H9 (cell line): ENCODE measurements around the gene ZFYVE28. TPM values are rescaled to one million over a fixed set of nuclear protein-coding genes. Genes with fewer than 3 reads are reported as not detected.

Source experiments
- DNase-seq: peaks from one replicate; pipeline ENCODE4 v3.0.0-alpha.2; 2017
- H2AFZ ChIP-seq: one replicate; pipeline ENCODE4 v1.6.1; 2013; ENCODE audit warnings: mild to moderate bottlenecking, low read length, control low read depth, moderate library complexity
- H2AK5ac ChIP-seq: 2 replicates; pipeline ENCODE4 v1.6.1; 2013; ENCODE audit warnings: low read length, control low read depth, mixed read lengths; ENCODE audit not compliant: insufficient read length
- H2BK120ac ChIP-seq: one replicate; pipeline ENCODE4 v1.6.1; 2013; ENCODE audit warnings: low read depth, mild to moderate bottlenecking, low read length, control low read depth, inconsistent platforms; ENCODE audit not compliant: poor library complexity, severe bottlenecking
- H2BK12ac ChIP-seq: 2 replicates; pipeline ENCODE4 v1.6.1; 2013; ENCODE audit warnings: low read length, control low read depth, mixed read lengths, low read depth; ENCODE audit not compliant: insufficient read length
- H2BK15ac ChIP-seq: 2 replicates; pipeline ENCODE4 v1.6.1; 2013; ENCODE audit warnings: low read depth, low read length, control low read depth
- H2BK20ac ChIP-seq: one replicate; pipeline ENCODE4 v1.6.1; 2013; ENCODE audit warnings: low read depth, mild to moderate bottlenecking, low read length, control low read depth, inconsistent platforms; ENCODE audit not compliant: poor library complexity, severe bottlenecking
- H2BK5ac ChIP-seq: 2 replicates; pipeline ENCODE4 v1.6.1; 2013; ENCODE audit warnings: low read length, control low read depth, mixed read lengths; ENCODE audit not compliant: insufficient read length
- H3K14ac ChIP-seq: 2 replicates; pipeline ENCODE4 v1.6.1; 2013; ENCODE audit warnings: low read length, control low read depth; ENCODE audit not compliant: insufficient read depth
- H3K18ac ChIP-seq: 2 replicates; pipeline ENCODE4 v1.6.1; 2013; ENCODE audit warnings: low read depth, mild to moderate bottlenecking, mixed read lengths, low read length, control low read depth; ENCODE audit not compliant: insufficient read length
- H3K23ac ChIP-seq: 2 replicates; pipeline ENCODE4 v1.6.1; 2013; ENCODE audit warnings: low read length, control low read depth, mixed read lengths, low read depth; ENCODE audit not compliant: insufficient read length
- H3K23me2 ChIP-seq: 2 replicates; pipeline ENCODE4 v1.6.1; 2013; ENCODE audit warnings: low read depth, mild to moderate bottlenecking, mixed read lengths, low read length, control low read depth; ENCODE audit not compliant: insufficient read length, poor library complexity, severe bottlenecking
- H3K27ac ChIP-seq: 2 replicates; pipeline ENCODE4 v1.5.1; 2013; ENCODE audit warnings: low read length, control low read depth, mixed read lengths, low read depth; ENCODE audit not compliant: insufficient read length
- H3K27me3 ChIP-seq: 2 replicates; pipeline ENCODE4 v1.6.1; 2013; ENCODE audit warnings: low read length, control low read depth, inconsistent platforms; ENCODE audit not compliant: insufficient read depth
- H3K4ac ChIP-seq: 2 replicates; pipeline ENCODE4 v1.6.1; 2013; ENCODE audit warnings: low read depth, mild to moderate bottlenecking, control low read depth, inconsistent platforms, low read length, moderate library complexity
- H3K4me1 ChIP-seq: 2 replicates; pipeline ENCODE4 v1.6.1; 2013; ENCODE audit warnings: low read length, control low read depth, inconsistent platforms; ENCODE audit not compliant: insufficient read depth
- H3K4me2 ChIP-seq: 2 replicates; pipeline ENCODE4 v1.6.1; 2013; ENCODE audit warnings: low read length, control low read depth, mixed read lengths; ENCODE audit not compliant: insufficient read length, insufficient read depth
- H3K56ac ChIP-seq: 2 replicates; pipeline ENCODE4 v1.6.1; 2013; ENCODE audit warnings: low read depth, mild to moderate bottlenecking, mixed read lengths, low read length, control low read depth; ENCODE audit not compliant: insufficient read length
- H3K79me1 ChIP-seq: 2 replicates; pipeline ENCODE4 v1.6.1; 2013; ENCODE audit warnings: low read depth, mild to moderate bottlenecking, moderate library complexity, low read length, control low read depth, inconsistent platforms; ENCODE audit not compliant: insufficient read depth, poor library complexity, severe bottlenecking
- H3K79me2 ChIP-seq: 2 replicates; pipeline ENCODE4 v1.6.1; 2013; ENCODE audit warnings: low read length, control low read depth, inconsistent platforms; ENCODE audit not compliant: insufficient read depth
- H3K9ac ChIP-seq: 2 replicates; pipeline ENCODE4 v1.6.1; 2013; ENCODE audit warnings: low read length, control low read depth, mixed read lengths; ENCODE audit not compliant: insufficient read length; ENCODE audit errors: extremely low read depth
- H3K9me3 ChIP-seq: one replicate; pipeline ENCODE4 v1.6.1; 2013; ENCODE audit warnings: low read depth, low read length, inconsistent platforms; ENCODE audit not compliant: control insufficient read depth
- H3T11ph ChIP-seq: one replicate; pipeline ENCODE4 v1.6.1; 2013; ENCODE audit warnings: mild to moderate bottlenecking, low read length, control low read depth, inconsistent platforms
- H4K20me1 ChIP-seq: one replicate; pipeline ENCODE4 v1.6.1; 2013; ENCODE audit not compliant: control insufficient read depth, insufficient read length, insufficient read depth
- H4K5ac ChIP-seq: 2 replicates; pipeline ENCODE4 v1.6.1; 2013; ENCODE audit warnings: low read depth, mild to moderate bottlenecking, mixed read lengths, low read length, control low read depth; ENCODE audit not compliant: insufficient read length
- H4K8ac ChIP-seq: replicated peaks from 2 replicates; pipeline ENCODE4 v1.6.1; 2013; ENCODE audit warnings: low read length, control low read depth, mixed read lengths, low read depth; ENCODE audit not compliant: insufficient read length
- H4K91ac ChIP-seq: 2 replicates; pipeline ENCODE4 v1.6.1; 2013; ENCODE audit warnings: low read depth, mild to moderate bottlenecking, moderate library complexity, mixed read lengths, low read length, control low read depth; ENCODE audit not compliant: insufficient read length
- H3K27ac Mint-ChIP-seq, 3 experiments: 2 replicates in 2 of 3; 3 replicates in 1 of 3; pipeline ENCODE4 v1.8.0; 2020 to 2021; ENCODE audit warnings: mixed read lengths in 3 of 3, mild to moderate bottlenecking in 1 of 3, moderate library complexity in 1 of 3
- H3K27me3 Mint-ChIP-seq: 2 replicates; pipeline ENCODE4 v1.8.0; 2021; ENCODE audit warnings: low read depth, mild to moderate bottlenecking, moderate library complexity, mixed read lengths
- H3K36me3 Mint-ChIP-seq, 3 experiments: 2 replicates in 2 of 3; 3 replicates in 1 of 3; pipeline ENCODE4 v1.8.0; 2020 to 2021; ENCODE audit warnings: low read depth in 3 of 3, mixed read lengths in 3 of 3; ENCODE audit not compliant: insufficient read depth in 1 of 3
- H3K4me1 Mint-ChIP-seq, 2 experiments: 2 replicates each; pipeline ENCODE4 v1.8.0; 2020; ENCODE audit warnings: mixed read lengths in 2 of 2
- H3K4me3 Mint-ChIP-seq, 2 experiments: 2 replicates in 1 of 2; 3 replicates in 1 of 2; pipeline ENCODE4 v1.8.0; 2020 to 2021; ENCODE audit warnings: mild to moderate bottlenecking in 2 of 2, mixed read lengths in 2 of 2, moderate library complexity in 1 of 2
- H3K9me3 Mint-ChIP-seq, 2 experiments: 2 replicates in 1 of 2; 3 replicates in 1 of 2; pipeline ENCODE4 v1.8.0; 2020; ENCODE audit warnings: mild to moderate bottlenecking in 2 of 2, mixed read lengths in 2 of 2, moderate library complexity in 1 of 2
- CTCF ChIP-seq: fragments of 200-600 bp; sonication (generic); conservative IDR thresholded peaks from 3 replicates; pipeline ENCODE4 v1.8.0; 2021; ENCODE audit warnings: antibody characterized with exemption, mild to moderate bottlenecking
- WGBS: extraction: QIAGEN DNeasy Blood & Tissue Kit; methylation state at CpG from one replicate; pipeline ENCODE4 v1.1.7; 2013; ENCODE audit warnings: missing lambda C conversion rate, low lambda C conversion rate, mixed read lengths; ENCODE audit not compliant: insufficient read length; ENCODE audit errors: extremely low coverage; 5-methylcytosine and 5-hydroxymethylcytosine counted together
- total RNA-seq: library from RNA; stranded (reverse); gene quantifications from 2 replicates; pipeline ENCODE4 v1.2.1, GENCODE V29; 2021

Gene ZFYVE28
- total RNA-seq, 1 experiment from 2014 or later = 0.98 TPM

DNA sequence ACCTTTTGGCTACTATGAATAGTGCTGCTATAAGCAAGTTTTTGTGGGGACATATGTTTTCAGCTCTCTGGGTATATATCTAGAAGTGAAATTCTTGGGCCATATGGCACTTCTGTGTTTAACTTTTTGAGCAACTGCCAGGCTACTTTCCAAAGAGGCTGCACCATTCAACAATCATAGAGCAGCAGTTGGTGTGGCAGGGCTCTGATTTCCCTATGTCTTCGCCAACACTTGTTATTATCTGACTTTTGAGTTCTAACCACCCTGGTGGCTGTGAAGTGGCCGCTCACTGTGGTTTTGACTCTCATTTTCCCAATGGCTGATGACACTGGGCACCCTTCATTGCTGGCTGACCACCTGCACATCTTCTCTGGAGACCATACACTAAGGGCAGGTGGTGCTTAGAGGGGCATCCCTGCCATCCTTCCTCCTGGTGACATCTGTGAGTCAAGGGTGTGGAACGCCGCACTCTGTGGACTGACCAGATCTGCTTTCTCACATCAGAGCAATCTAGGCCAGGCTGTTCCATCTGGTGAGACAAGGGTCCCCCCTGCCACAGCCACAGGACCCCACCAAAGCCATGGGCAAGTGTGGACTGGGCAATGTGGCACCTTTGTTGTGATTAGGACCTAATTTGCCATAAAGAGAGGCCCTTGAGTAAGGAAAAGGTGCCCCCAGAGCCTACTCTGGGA lies 49.6 kb downstream of the ZFYVE28 start:
- no peak overlapping the region for H4K8ac ChIP-seq
- no peak overlapping the region for H2AFZ ChIP-seq
- WGBS = no CpG with 5 or more reads among the region's 4 CpGs
- no peak overlapping the region for H2AK5ac ChIP-seq
- peaks cover 3 to 5% (median 5%) of the 10 kb centered on the region in 3 experiments for H3K36me3 Mint-ChIP-seq
- H3K27ac Mint-ChIP-seq = no peak overlapping the region
- no peak overlapping the region for H4K5ac ChIP-seq
- peaks cover 6% of the 10 kb centered on the region for H3K27me3 Mint-ChIP-seq
- no peaks in the 10 kb centered on the region for H3K79me1 ChIP-seq
- no peaks in the 10 kb centered on the region for H3K4me1 ChIP-seq
- no peak overlapping the region for H2BK15ac ChIP-seq
- no peaks in the 10 kb centered on the region for H4K20me1 ChIP-seq
- no peak overlapping the region for H3K27ac ChIP-seq
- no peak for DNase-seq
- H3K18ac ChIP-seq = no peak overlapping the region
- H3K4me2 ChIP-seq = no peak overlapping the region
- H3K56ac ChIP-seq = no peak overlapping the region
- no peak overlapping the region for H3T11ph ChIP-seq
- H3K23me2 ChIP-seq = no peaks in the 10 kb centered on the region
- H2BK120ac ChIP-seq = no peak overlapping the region
- H3K27me3 ChIP-seq = no peaks in the 10 kb centered on the region
- H3K9me3 ChIP-seq = no peaks in the 10 kb centered on the region
- no peak overlapping the region for H3K9ac ChIP-seq
- H3K79me2 ChIP-seq = no peaks in the 10 kb centered on the region
- no peak overlapping the region for H3K4ac ChIP-seq
- H3K9me3 Mint-ChIP-seq = peaks cover 7 to 11% of the 10 kb centered on the region in 2 experiments
- H2BK12ac ChIP-seq = no peak overlapping the region
- no peak overlapping the region for H2BK5ac ChIP-seq
- H3K4me3 Mint-ChIP-seq = no peak overlapping the region
- H3K4me1 Mint-ChIP-seq = 0 out of 4 replicates have a peak, but pooled peaks cover 0 to 2% of the 10 kb centered on the region in 2 experiments
- no peak overlapping the region for H2BK20ac ChIP-seq
- no peak overlapping the region for H3K23ac ChIP-seq
- TF ChIP-seq CTCF = no peak
- no peak overlapping the region for H3K14ac ChIP-seq
- H4K91ac ChIP-seq = no peak overlapping the region
